Kidney capillary endothelial cell (primary cell): ENCODE data around the gene EP400.
"Not testable (repeated sequence)": the region's sequence is repeated elsewhere in the genome, so short reads cannot be mapped to it uniquely, and the experiment has no call there.

ENCODE experiments used
- DNase-seq: peaks from one replicate; pipeline ENCODE4 v3.0.0-alpha.2; 2018; ENCODE audit warnings: low spot score

Gene EP400

GRCh38 chr12:132089407-132089910 lies 139.7 kb downstream of the EP400 start:
- no peak for DNase-seq

- DNase-seq, result no peak
Observed at GRCh38 chr12:132094269-132094891, 144.6 kb downstream of the EP400 start.

DNA sequence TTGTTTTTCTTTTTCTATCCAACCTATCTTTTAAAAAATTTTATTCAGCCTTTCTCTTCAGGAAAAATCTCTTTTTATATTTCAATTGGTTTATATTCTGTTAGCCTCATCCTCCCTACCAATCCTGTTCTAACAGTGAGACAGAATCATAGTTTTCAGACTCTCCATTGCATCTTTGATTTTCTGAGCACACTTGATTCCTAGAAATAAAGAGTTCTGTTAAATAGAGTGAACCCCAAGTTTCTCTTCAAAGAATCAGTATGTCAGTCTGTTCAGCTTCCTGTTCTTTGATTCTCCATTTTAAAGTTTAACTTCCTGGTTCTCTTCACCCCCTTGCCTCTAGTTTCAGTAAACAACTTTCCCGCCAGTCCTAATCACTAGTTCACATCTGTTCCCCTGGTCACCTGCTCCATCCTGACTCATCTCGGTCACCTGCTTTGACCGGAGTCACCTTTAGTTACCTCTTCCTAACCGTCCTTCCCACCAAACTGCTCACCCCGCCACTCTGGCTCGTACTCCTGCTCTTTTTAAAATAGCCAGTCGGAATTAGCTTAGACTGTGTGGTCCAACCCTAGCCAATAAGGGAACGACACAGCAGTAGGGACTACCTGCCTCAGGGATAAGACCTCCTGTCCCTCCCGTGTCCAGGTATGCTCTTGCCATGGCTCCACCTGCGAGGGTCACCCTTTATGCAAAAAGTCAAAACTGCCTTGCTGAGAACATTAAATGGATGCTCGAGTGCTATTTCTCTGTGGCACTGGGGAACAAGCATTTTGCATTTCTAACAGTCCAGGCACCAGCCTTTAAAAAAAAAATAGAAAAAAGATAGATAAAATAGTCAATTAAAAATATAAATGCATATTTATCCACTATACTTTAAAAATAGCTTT lies 146.0 kb downstream of the EP400 start:
- DNase-seq, result no peak

GRCh38 chr12:132099739-132100138 lies 150.0 kb downstream of the EP400 start:
- no peak for DNase-seq

- no peak for DNase-seq
Observed at GRCh38 chr12:132100306-132101065, 150.7 kb downstream of the EP400 start.

GRCh38 chr12:132102297-132102696 lies 152.6 kb downstream of the EP400 start:
- no peak for DNase-seq

- DNase-seq, result not testable (repeated sequence)
Observed at GRCh38 chr12:132103072-132103471, 153.3 kb downstream of the EP400 start.

- no peak for DNase-seq
Observed at GRCh38 chr12:132103542-132104308, 154.0 kb downstream of the EP400 start.

DNA sequence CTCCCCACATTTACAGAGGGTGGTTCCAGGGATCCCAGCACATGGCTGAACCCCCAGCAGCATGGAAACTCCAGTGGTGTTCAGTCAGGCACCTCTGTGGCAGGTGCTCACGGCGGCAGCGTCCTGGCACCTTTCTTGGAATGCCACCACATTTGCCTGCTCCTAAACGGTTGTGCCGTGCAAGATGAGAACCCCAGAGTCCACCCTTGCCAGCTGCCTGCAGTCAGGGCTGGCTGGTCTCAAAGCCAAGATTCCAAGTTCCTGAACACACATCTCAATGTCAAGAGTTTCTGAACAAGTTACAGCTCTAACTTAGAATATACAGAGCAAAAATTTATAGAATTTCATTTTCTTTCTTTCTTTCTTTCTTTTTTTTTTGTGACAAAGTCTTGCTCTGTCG lies 155.7 kb downstream of the EP400 start:
- no peak for DNase-seq

- no peak for DNase-seq
Observed at GRCh38 chr12:132106921-132107320, 157.2 kb downstream of the EP400 start.

DNA sequence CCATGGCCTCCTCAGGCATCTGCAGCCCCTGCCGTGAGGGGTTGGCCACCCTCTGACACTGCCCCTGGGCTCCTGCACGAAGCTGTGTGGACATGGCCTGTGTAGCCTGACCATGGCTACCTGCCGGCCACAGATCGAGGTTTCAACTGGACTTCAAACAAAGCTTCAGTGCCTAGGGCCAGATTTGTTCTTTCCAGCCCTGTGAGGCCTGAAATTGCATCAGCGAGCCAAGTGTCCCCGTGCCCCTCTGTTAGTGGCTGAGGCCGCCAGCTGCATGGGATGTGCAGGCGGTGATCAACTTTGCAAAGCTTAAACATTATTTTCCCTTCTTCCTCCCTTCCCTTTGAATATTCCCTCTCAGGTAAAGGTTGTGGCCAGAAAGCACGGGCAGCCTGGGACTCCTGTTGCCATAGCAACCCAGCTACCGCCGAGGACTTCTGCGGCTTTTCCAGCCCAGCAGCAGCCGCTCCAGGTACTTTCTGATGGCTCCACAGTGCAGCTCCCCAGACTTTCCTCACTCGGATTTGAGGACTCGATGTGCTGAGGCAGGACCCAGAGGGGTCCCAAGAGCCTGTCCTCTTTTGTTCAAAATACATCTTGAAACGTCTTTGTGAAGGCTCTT lies 158.6 kb downstream of the EP400 start:
- DNase-seq, result no peak

DNA sequence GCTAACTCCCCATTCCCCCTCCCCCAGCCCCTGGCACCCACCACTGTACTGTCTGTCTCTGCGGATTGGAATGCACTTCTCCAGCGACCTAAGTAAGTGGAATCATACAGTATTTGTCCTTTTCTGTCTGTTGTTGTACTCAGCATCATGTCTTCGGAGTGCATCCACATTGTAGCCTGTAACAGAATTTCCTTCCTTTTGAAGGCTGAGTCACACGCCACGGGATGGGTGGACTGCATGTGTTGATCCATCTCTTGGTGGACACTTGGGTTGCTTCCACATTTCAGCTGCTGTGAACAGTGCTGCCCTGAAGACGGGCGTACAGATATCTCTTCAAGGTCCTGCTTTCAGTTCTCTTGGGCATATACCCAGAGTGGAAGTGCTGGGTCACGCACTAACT lies 160.0 kb downstream of the EP400 start:
- DNase-seq, result peak; percentile 21

DNA sequence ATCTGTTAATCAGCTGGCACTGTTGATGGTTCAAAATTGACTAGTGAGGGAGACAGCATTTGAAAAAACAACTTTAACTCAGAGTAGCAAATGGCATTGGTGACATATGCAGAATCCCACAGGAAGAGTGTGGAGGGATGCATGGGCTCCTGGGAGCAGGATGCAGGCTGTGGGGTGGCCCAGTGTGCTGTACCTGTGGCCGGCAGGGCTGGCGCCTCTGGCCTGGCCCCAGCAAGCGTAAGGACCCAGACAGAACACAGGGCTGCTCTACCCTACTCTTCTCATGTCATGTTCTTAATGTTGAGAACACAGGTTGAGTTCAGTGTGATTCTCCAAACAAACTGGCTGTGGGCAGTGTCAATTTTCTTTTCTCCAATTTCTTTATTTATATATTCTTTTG lies 160.9 kb downstream of the EP400 start:
- no peak for DNase-seq

DNA sequence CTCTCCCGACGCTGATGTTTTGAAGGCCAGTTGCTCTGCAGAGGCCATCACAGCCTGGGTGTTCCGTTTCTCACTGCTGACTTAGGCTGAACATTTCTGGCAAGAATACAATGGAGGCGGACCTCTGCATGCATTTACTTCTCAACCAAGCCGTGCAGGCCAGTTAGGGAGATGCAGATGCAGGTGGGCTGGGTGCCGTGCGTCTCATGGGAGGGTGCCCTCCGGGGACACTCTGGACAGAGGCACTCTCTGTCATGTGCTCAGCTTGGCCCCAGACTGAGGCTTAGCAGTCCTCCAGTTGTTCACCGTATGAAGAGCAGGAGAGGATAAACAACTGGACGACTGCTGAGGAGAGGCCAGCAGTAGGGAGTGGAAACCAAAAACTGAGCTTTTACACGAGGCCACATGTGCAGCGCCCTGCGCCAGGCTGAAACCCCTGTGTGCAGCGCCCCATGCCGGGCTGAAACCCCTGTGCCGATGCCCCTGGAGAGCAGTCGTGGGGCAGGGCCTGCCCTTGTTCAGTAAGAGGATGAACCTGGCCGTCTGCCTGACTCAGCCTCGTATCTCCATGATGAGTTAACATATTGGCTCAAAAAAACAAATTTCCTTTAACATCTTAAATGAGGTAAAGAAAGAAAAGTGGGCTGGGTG lies 162.0 kb downstream of the EP400 start:
- DNase-seq, result no peak

DNA sequence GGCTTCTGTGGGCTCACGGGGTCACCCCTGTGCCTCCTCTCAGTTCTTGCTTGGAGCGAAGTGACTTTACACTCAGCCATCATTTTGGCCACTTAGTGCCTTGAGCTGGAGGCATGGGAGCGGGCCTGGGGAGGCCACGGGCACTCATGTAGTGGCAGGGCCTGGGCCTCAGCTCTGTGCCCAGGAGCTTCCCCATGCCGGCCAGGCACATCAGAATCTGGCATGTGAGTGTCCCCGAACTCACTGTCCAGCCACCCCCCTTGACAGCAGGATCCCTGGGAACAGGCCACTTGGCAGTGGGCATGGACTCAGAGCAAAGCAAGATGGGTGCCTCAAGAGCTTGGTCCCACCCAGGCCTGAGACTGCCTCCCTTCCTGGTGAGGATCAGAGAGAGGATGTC lies 164.9 kb downstream of the EP400 start:
- no peak for DNase-seq

DNA sequence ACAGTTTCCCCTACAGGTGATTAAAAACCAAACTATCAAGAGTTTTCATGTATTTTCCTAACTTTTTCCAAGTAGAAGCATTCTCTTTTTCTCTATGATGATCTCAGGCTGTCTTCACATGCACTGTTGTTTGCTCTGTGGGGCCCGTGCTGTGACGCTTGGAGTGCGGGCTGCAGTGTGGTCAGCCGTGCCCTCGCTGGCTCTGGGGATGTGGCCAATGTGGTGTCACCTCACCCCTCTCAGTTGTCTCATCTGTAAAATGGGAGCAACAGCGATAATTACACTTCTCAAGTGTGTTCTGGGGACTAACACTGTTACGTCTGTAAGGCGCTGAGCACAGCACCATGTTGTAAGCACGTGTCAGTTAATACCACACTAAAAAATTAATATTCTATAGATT lies 165.8 kb downstream of the EP400 start:
- DNase-seq, result no peak

- DNase-seq, result no peak
Observed at GRCh38 chr12:132116709-132117557, 167.2 kb downstream of the EP400 start.

DNA sequence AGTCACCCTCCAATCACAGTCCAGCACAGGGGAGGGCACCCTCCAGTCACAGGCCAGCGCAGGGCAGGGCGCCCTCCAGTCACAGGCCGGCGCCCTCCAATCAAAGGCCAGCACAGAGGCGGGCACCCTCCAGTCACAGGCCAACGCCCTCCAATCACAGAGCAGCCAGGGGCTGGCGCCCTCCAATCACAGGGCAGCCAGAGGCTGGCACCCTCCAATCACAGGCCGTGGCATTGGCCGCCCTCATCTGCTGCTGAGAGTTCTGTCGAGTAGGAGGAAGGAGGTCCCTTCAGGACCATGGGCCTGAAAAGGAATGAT lies 167.8 kb downstream of the EP400 start:
- DNase-seq, result no peak

- no peak for DNase-seq
Observed at GRCh38 chr12:132118876-132119275, 169.1 kb downstream of the EP400 start.

DNA sequence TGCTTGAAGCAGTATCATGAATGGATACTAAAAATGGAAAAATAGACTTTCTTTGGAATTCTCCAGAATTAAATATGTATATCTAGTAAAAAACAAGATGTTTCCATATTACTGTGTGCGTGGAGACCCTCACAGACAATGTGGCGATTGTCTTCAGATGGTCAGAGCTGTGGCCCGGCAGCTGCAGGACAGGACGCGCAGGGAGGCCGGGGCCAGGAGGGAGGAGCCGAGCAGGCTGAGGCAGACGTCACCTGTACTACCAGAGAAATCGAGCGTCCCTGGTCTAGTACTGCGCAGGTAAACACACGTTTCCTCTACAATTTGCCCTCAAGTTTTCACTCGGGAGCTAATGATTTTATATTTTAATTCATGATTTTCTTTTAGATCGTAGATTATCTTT lies 171.5 kb downstream of the EP400 start:
- DNase-seq, result no peak
